C4-2B (cell line): ENCODE results near the gene PSAP.

Experiments used
- H3K27ac ChIP-seq: fragments of 450-650 bp; 2 replicates; pipeline ENCODE4 v1.5.1; 2017
- ZFX ChIP-seq: fragments of 450-650 bp; IDR thresholded peaks from 2 replicates; pipeline ENCODE4 v1.6.1; 2017
- TF ChIP-seq, protein P1 (sequence below): fragments of 450-650 bp; conservative IDR thresholded peaks from 2 replicates; pipeline ENCODE4 v1.5.1; 2017; ENCODE audit warnings: mild to moderate bottlenecking

The PSAP gene

GRCh38 chr10:71812913-71813590, 38.0 kb downstream of the PSAP start:
- TF ChIP-seq, protein P1, sequence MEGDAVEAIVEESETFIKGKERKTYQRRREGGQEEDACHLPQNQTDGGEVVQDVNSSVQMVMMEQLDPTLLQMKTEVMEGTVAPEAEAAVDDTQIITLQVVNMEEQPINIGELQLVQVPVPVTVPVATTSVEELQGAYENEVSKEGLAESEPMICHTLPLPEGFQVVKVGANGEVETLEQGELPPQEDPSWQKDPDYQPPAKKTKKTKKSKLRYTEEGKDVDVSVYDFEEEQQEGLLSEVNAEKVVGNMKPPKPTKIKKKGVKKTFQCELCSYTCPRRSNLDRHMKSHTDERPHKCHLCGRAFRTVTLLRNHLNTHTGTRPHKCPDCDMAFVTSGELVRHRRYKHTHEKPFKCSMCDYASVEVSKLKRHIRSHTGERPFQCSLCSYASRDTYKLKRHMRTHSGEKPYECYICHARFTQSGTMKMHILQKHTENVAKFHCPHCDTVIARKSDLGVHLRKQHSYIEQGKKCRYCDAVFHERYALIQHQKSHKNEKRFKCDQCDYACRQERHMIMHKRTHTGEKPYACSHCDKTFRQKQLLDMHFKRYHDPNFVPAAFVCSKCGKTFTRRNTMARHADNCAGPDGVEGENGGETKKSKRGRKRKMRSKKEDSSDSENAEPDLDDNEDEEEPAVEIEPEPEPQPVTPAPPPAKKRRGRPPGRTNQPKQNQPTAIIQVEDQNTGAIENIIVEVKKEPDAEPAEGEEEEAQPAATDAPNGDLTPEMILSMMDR: no peak
- TF ChIP-seq ZFX: no peak
- no peak overlapping the region for H3K27ac ChIP-seq

DNA sequence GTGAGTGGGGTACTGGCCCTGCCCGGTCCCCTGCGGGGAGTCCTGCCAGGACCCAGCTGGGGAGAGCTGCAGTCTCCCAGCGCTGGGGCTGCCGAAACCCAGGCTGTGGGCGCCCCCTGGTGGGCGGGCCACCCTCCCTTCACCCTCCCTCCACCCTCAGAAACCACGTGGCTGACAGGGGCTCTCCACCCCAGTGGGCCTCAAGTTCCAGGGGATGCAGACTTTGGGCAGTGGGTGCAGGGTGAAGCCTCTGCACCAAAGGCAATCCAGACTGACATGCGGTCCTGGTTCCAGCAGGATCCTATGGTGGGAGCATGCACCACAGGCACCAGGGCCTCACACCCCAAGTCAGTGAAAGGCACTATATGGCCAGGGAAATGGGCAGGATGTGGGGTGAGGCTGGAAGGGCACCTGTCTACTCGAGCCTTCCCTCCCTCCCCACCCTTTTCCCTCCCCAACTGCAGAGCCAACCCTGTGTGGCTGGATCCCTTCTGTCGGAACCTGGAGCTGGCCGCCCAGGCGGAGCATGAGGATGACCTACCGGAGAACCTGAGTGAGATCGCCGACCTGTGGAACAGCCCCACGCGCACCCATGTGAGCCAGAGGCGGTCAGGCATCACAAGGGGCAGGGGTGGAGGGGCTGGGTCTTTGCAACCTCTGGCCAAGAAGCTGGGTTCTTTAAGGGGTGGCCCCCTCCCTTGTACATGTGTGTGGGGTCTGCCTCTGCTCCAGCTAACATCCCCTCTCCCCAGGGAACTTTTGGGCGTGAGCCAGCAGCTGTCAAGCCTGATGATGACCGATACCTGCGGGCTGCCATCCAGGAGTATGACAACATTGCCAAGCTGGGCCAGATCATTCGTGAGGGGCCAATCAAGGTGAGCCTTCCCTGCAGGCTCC, 38.8 kb downstream of the PSAP start:
- no peak overlapping the region for H3K27ac ChIP-seq
- TF ChIP-seq, protein P1: peak; percentile 91
- TF ChIP-seq ZFX: no peak

DNA sequence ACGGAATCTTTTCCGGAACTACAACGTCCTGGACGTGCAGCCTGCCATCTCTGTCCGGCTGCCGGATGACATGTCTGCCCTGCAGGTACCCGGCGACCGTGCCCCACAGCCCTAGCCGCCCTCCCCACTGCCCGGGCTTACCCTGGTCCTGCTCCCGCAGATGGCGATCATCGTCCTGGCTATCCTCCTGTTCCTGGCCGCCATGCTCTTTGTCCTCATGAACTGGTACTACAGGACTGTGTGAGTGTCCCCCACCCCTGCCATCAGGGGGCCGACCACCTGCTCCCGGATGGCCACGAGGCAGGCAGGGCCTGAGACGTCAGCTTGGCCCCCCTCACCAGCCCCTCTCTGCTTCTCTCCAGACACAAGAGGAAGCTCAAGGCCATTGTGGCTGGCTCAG, 39.7 kb downstream of the PSAP start:
- H3K27ac ChIP-seq: no peak overlapping the region
- no peak for TF ChIP-seq ZFX
- TF ChIP-seq, protein P1: no peak

- TF ChIP-seq, protein P1: no peak
- TF ChIP-seq ZFX: no peak
- no peak overlapping the region for H3K27ac ChIP-seq
Measured at GRCh38 chr10:71810048-71810750, 40.9 kb downstream of the PSAP start.

DNA sequence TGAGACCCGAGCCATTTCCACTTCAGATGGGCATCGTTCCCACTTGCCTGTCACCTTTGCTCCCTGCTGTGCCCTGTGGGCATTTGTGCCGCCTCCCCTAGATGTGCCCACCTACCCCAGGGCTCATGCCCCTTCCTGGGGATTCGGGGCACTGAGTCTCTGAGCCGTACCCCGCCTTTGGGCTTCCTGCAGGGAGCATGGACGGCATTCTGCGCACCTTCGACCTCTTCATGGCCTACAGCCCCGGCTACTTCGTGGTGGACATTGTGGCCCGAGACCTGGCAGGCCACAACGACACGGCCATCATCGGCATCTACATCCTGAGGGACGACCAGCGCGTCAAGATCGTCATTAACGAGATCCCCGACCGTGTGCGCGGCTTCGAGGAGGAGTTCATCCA, 41.4 kb downstream of the PSAP start:
- TF ChIP-seq, protein P1: no peak
- no peak for TF ChIP-seq ZFX
- no peak overlapping the region for H3K27ac ChIP-seq

GRCh38 chr10:71807557-71808510, 43.2 kb downstream of the PSAP start:
- H3K27ac ChIP-seq: no peak overlapping the region
- TF ChIP-seq ZFX: no peak
- TF ChIP-seq, protein P1: no peak
